ENCODE results near the gene AGBL3.

Gene AGBL3

DNA sequence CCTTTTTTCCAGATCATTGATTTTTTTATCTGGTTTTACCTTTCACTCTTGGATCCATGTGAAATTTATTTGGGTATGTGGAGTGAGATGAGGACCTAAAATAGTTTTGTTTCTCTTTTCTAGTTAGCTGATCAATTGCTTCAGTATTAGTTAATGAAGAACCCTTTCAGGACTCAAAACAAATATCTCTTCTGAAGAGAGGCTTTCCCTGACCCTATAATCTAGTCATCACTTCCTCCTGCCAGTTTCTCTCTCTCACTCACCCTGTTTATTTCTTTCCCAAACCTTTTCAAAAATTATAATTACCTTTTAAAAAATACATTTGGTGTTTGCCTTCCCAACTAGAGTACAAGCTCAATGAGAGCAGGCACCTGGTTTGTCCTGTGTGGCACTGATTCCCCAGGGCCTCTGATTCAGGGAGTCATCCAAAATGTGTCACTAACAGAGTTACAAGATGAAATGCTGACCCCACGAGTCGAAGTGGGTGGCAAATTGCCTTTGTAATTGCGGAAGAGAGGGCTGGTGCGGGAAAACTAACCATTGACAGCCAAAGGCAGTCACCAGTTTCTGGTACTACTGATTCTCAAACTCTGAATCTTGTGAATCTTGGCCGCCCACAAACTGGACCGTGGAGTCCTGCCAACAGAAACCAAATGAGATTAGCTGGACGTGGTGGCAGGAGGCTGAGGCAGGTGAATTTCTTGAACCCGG is 163.9 kb downstream of the AGBL3 start:
- peak; percentile 77 to 81 (median 81) for DNase-seq

DNA sequence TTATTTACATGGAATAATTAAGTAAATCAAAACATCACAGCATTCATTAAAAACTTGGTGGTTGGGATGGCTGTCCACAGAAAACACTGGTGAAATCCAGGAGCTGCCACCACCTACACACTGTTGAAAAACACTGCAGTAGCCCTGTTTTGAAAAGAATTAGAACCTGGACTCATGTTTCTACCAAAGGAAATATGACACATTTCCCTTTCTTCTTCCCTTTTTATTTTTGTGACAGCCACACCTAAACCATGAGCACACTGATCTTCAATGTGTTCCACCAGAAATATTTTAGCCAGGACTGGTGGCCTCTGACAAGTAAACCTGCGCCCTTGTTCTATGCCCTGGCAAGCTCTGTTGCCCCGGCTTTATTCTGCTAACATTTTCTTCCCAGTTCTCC is 164.8 kb downstream of the AGBL3 start:
- DNase-seq: peak; percentile 62 to 75 (median 74)

DNA sequence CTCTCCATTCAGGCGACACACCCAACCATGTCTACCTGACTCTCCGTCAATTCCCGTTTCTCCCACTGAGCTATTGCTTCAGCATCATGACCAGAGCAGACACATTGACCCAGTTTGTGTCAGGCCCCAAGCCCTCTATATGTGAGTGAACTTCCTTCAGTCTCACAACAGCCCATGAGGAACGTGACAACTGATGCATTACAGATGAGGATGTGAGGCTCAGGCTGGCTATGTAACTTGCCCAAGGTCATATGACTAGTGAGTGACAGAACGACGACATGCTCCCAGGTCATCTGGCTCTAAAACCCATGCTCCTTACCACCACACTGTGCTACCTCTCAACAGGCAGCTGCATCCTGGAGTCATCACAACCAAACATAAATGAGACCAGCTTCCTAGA is 165.2 kb downstream of the AGBL3 start:
- DNase-seq: peak; percentile 79 to 88 (median 83)

DNA sequence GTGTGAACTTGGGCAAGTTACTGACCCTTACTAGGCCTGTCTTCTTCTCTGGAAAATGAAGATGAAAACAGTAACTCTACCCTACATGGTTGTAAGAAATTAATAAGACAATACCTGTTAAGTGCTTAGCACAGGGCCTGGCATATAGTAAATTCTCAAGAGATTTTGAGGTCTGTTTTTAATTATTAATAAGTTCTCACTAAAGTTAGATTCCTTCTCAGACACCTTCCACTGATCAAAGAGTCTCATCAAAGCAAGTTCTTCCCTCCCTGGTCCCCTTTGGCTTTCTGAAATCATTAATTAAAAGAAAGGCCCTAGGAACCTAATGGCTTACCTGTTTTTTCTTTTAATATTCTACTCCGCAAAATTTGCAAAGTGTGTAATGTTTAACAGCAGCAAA is 166.1 kb downstream of the AGBL3 start:
- no peak for DNase-seq

DNA sequence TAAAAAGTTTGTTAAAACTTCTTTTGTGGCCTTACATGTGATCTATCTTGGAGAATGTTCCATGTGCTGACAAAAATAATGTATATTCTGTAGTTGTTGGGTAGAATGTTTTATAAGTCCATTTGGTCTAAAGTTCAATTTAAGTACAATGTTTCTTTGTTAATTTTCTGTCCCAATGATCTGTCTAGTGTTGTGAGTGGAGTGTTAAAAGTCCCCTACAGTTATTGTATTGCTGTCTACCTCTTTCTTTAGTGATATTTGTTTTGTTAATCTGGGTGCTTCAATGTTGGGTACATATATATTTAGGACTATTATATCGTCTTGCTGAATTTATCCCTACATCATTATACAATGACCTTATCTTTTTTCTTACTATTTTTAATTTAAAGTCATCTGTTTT is 168.4 kb downstream of the AGBL3 start:
- no peak for DNase-seq

DNA sequence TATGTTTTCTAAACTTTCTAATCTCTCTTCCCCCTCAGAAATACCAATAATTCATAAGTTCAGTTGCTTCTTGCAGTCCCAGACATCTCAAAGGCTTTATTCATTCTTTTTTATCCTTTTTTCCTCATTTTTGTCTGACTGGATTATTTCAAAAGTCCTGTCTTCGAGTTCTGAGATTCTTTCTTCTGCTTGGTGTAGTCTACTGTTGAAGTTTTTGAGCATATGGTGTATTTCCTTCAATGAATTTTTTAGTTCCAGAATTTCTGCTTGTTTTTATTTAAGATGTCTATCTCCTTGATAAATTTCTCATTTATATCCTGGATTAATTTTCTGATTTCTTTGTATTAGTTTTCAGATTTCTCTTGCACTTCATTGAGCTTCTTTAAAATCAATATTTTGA is 170.0 kb downstream of the AGBL3 start:
- no peak for DNase-seq

DNA sequence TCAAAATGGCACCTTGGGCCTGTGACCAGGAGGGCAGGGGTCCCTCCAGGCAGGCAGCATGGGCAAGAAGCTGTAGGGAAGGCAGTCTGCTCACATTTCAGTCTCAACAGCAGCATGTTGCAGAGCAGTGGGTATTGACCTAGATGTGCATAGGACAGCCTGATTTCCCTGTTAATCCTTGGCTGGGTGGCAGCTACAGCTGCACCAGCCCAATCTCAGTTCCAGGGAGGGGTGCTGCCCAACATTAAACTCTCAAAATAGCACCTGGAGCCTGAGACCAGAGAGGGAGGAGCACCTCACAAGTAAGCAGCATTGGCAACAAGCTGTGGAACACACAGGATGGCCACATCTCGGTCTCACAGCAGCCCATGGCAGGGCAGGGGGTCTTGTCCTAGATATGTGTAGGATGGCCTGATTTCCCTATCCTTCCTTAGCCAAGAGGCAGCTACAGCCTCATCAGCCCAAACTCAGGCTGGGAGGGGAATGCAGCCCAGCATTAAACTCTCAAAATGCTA is 171.9 kb downstream of the AGBL3 start:
- DNase-seq: no peak

DNA sequence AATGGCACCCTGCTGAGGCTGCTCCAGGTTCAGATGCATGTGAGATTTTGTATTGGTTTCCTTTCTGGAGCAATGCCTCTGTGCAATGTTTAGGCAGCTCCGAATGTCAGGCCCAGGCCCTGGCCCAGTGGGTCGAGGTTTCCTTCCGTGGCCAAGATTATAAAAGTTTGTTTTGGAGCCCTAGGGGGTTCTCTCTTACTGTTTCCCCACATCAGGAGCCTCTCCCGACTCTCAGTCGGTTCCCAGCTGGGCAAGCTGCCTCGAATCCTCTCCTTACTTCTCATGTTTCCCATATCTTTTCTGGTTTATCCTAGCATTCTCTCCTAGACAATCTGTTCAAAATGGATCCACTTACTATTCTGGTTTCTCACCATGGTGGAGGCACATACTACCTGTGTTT is 172.6 kb downstream of the AGBL3 start:
- no peak for DNase-seq

DNA sequence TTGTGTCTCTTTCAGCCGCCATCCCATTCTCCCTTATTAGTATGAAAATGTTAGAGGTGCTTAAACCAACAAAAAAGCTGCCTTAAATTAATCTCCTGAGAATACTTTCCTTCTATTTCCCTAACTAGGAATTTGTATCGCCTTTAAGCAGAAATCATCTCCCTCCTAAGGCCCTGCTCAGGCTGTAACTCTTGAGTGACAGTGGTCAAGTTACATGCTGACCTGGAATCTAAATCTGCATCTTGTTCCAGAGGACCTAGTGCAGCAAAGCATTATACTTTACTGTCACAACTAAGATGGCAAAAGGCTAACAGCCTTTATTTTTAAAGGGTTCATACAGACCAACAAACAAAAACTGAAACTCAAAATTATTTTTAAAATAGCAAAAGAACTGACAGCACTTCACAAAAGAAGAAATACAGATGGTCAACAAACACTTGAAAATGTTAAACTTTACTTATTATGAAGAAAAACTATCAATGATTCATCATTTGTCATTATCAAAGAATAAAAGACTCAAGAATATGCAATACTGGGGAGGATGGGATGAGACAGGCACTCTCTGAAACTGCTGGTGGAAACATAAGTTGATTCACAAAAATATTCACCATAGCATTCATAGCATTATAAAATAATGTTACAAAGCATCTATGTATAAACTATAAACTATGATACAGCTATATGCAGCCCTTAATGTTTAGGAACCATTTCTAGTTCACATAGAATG is 173.2 kb downstream of the AGBL3 start:
- DNase-seq: peak in 2 of 3 donors; percentile 54 to 57

DNA sequence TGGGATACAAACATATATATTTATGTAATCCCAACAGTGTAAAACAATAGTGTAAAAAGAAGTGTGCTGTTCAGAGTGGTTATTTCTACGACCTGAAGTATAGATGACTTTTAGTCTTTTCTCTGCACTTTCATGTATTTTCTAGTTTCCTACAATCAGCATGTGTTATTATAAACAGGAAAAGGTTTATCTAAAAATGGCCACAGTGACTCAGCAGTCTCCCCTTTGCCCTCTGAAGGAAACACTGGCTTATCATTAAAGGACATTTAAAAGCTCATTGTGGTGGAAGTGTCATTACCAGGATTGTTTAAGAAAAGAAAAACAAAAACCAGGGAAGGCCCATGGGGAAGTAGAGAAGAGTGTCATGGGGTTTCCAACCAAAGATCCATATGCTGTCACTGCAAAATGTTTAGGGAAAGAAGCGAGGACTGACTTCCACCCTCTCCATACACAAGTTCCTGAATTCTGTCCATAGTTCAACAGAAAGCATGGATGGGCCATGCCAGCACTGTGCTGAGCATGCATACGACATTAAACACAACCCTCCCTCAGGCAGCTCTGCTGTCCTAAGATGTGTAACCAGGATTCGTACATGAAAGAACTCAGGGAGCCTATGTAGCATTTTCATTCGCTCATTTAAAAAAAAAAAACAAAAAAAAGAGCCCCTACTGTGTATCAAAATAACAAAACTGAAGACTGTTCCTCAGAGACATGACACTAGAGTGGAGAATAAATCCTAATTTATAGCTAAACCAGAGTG is 174.0 kb downstream of the AGBL3 start:
- peak; percentile 75 to 88 (median 85) for DNase-seq

DNA sequence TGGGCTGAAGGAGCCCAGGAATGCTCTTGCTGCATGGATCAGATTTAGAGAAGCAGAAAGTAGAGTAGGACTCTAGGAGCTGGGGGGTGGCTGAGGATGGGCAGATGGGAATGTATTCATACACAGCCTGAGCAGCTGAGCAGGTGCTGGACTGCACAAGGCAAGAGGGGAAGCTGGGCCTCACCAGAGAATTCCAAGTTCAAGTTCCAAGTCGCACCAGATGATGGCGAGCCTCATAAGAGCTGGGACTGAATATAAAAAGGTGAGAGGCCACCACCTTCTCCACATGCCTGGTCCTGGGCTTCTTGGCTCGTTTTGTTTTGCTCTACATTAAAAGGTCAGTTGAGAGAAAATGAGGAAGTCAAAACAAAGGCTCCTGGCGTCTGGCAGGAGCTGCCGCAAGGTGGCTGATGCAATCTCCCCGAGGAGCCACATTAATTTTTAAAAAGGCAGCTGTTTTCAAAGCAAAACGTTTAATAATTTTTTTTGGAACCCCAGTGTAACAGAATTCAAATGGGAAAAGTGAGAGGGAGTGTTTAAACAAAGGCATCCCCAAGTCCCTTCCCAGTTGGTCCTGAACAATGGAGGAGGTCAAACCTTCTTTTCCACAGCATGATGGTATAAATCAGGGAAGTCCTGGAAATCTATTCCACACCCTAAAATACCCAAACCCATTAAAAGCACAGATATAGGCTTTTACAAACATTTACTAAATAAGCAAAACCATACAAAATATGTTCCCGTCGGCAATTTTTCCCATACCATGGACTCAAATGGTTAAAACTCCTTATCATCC is 174.7 kb downstream of the AGBL3 start:
- peak; percentile 54 to 64 (median 57) for DNase-seq

DNA sequence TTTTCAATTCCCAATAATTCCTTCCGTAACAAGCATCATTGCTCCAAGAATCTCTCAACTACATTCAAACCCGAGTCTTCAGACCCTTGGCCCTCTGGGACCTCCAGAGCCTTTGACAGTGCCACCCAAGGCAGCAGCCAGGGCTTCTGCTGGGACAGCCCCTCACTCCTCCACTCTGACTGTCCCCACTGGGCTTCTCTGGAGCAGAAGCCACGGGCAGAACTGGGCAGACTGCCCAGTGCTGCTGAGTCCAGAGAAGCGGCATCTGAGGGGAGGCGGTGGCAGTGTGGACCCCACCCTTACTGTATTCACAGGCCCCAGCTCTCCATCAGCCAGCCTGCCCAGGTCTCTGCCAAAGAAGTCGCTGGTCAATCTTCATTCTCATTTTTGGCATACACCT is 175.4 kb downstream of the AGBL3 start:
- DNase-seq: no peak

DNA sequence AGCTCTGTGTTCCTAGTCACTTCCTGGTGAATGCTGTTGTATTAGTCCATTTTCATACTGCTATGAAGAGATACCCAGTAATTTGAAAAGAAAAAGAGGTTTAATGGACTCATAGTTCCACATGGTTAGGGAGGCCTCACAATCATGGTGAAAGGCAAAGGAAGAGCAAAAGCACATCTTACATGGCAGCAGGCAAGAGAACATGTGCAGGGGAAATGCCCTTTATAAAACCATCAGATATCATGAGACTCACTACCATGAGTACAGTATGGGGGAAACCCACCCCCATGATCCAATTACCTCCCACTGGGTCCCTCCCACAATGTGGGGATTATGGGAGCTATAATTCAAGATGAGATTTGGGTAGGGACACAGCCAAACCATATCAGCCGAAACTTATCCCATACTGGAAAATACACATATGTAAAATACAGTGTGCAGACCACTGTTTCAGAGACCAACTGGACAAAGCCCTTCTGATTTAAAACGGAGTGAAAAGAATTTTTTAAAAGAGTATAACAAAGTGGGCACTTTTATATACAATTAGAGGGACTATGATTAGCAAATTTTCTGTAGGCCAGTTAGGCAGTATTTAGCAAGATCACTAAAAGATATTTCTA is 176.2 kb downstream of the AGBL3 start:
- DNase-seq: no peak

DNA sequence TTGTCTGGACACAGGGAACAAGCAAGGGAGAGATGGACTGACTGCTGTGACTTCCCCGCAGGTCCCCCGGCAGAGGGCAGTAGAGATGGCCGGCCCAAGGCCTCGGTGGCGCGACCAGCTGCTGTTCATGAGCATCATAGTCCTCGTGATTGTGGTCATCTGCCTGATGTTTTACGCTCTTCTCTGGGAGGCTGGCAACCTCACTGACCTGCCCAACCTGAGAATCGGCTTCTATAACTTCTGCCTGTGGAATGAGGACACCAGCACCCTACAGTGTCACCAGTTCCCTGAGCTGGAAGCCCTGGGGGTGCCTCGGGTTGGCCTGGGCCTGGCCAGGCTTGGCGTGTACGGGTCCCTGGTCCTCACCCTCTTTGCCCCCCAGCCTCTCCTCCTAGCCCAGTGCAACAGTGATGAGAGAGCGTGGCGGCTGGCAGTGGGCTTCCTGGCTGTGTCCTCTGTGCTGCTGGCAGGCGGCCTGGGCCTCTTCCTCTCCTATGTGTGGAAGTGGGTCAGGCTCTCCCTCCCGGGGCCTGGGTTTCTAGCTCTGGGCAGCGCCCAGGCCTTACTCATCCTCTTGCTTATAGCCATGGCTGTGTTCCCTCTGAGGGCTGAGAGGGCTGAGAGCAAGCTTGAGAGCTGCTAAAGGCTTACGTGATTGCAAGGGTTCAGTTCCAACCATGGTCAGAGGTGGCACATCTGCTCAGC is 178.2 kb downstream of the AGBL3 start:
- no peak for DNase-seq

DNA sequence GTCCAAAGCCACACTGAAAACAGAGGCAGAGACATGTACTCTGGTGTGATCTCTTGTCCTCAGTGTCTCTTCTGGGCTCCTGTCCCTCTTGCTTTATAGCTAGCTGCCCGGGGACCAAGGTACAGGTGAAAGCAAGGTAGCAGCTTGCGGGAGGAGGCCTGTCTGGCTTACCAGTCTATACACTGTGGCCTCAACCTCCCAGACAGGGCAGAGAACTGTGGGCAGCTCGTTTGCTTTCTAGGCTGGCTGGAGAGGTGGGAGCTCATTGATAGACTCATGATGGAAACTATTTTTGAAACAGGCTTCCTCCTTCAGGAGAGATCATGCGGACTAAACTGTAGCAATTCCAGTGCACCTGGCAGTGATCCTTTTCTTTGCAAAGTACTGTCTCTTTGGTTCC is 179.6 kb downstream of the AGBL3 start:
- DNase-seq: no peak

DNA sequence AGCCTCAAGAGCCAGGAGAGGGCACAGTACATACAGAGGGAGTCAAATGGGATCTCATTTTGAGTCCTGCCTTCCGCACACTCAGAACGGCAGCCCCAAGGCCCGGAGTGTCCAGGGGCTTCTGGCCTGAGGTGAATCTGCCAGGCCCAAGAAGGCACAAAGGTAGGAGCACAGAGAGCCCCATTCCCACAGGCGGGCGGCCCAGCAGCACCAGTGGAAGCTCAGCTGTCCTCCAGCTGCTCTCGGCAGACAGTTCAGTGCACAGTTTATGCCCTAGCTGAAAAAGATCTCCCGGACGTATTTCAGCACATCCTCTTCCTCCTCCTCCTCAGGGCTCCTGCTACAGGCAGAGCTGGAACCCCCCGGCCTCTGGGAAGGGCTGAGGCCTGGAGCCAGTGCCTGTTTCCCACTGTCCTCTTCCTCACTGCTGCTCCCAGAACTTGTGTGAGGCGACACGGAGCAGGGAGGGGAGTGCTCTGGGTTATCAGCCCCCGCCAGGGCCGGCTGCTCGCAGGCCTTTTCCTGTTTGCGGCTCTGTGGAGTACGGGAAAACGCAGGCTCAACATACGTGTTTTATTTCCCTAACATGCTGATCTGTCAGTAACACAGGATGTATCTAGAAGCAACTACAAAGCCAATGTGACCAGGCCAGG is 180.2 kb downstream of the AGBL3 start:
- no peak for DNase-seq

DNA sequence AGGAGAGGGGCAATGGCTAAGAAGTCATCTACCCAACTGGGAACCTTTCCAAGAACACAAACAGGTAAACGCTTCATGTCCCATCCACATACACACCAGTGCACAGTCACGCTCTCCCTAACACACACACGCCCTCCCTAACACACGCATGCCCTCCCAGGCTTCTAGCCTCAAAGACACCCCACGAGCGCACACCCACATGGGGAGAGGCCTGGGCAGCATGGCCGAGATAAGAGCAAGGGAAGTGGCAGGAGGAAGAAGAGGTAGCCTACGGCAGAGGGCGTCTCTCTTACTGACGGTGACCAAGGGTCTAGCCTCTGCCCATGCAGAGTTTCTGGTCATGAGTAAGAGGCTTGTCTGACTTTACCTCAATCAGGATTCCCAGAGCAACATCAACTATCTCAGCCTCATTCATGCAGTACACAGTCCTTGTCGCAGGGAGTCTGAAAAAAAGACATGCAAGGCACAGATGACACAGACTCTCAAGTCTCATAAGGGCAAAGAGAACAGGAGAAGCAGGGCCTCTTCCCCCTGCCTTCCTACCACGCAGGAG is 181.1 kb downstream of the AGBL3 start:
- DNase-seq: no peak

DNA sequence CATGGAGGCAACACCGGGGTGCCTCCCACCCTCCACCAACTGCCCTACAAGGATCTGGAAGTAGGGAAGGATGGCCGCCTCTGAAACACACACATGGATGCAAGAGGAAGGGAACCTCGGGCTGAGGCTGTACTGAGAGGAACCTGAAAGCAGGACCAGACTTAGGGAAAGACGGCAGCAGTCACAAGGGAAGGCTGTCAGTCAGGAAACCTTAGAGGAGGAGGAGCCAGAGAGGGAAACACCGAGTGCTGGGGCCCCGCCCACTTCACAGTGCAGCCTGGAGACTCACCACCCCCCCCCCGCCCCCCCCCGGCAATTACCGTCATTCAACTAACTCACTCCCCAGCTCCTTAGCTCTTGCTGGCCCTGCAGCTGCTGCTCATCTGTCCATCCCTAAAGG is 181.7 kb downstream of the AGBL3 start:
- peak; percentile 76 to 88 (median 87) for DNase-seq

DNA sequence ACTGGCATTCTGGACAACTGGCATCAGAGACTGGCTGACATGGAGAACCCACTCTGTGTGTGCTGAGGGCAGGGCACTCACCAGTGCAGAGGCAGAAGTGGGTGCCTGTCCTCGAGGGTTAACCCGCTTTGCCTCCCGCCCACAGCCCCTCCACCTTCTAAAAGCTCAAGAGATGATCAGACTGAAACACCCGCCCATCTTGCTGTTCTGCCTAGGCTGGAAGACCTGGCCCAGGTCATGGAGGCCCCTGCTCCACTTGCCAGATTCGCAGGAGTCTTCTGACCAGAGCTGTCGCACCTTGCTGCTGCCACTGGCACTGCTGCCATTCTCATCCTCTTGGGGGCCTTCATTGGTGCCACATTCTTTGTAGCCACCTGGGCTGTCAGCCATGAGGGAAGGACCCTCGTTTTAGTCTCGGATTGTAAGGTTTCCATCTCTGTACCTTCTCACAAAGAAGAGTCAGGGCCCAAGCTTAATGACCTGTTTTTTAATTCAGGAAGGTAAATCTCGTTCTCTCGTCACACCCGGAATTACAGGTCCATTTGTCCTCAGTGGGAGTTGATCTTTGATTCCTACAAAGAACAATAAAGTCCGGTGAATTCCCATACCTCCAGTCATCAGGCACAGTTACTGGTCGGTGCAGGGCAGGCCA is 182.3 kb downstream of the AGBL3 start:
- DNase-seq: no peak
